K562 (cell line): ENCODE results near the gene FAM180B. TPM values are rescaled to one million over a fixed set of nuclear protein-coding genes. Genes with fewer than 3 reads are reported as not detected.
A peak's percentile ranks its signal among the peaks of the same experiment; 100 is the strongest.

Experiments
- ATAC-seq: fragments of 200-7000 bp; cut with Tn5 transposase; 3 replicates; pipeline ENCODE4 v1.9.1; 2020; ENCODE audit warnings: moderate library complexity
- BruUV-seq: library from RNA; stranded (reverse); fragments of 400-500 nt; replicated peaks from 2 replicates; lab custom pipeline; 2021; lab: Mats Ljungman, UMichigan
- CTCF ChIA-PET: fragments of 300-600 bp; formaldehyde crosslinking; extraction: SDS; loops from one replicate; lab custom pipeline; 2021; ENCODE audit warnings: low intra/inter-chr PET ratio; lab: Yijun Ruan, JAX
- POLR2A ChIA-PET: fragments of 300-600, 350-650 bp; sonication (Branson Sonifier 250); formaldehyde crosslinking; extraction: SDS; loops from one replicate; lab custom pipeline; 2021; ENCODE audit warnings: antibody characterized with exemption, inconsistent platforms; lab: Yijun Ruan, JAX
- DNase-seq, 4 experiments: peaks; one replicate each; pipeline versions ENCODE4 v3.0.0 to v3.0.0-alpha.2; 2011 to 2018; ENCODE audit warnings: low spot score in 3 of 4, mixed read lengths in 3 of 4; ENCODE audit errors: extremely low read depth in 1 of 4
- FAIRE-seq: peaks from 2 replicates; lab custom pipeline; 2011; peaks lifted over from hg19 to GRCh38; lab: Jason Lieb, UNC
- H2AFZ ChIP-seq: 2 replicates; pipeline ENCODE4 v1.6.0; 2011; ENCODE audit warnings: low read depth, low read length, control low read depth, inconsistent platforms
- H3K27ac ChIP-seq: fragments of 200-600 bp; 3 replicates; pipeline ENCODE4 v1.8.0; 2011; ENCODE audit warnings: low read depth, mild to moderate bottlenecking, control low read depth, inconsistent platforms, low read length, moderate library complexity, mixed read lengths; ENCODE audit errors: extremely low read depth
- H3K27me3 ChIP-seq, 2 experiments: fragments of 300-600 bp in 1 of 2; 2 replicates in 1 of 2; 3 replicates in 1 of 2; pipeline versions ENCODE4 v1.6.0 to v1.8.0; 2011; ENCODE audit warnings: inconsistent platforms in 2 of 2, low read length in 2 of 2, mild to moderate bottlenecking in 1 of 2, mixed read lengths in 1 of 2, moderate library complexity in 1 of 2; ENCODE audit not compliant: control insufficient read depth in 2 of 2, insufficient read depth in 2 of 2
- H3K36me3 ChIP-seq: fragments of 300-600 bp; 3 replicates; pipeline ENCODE4 v1.8.0; 2011; ENCODE audit warnings: mild to moderate bottlenecking, low read length, inconsistent platforms; ENCODE audit not compliant: control insufficient read depth, insufficient read depth
- H3K4me1 ChIP-seq, 2 experiments: fragments of 200-600 bp in 1 of 2; replicated peaks in 1 of 2; 2 replicates in 1 of 2; 3 replicates in 1 of 2; pipeline versions ENCODE4 v1.5.1 to v1.8.0; 2011; ENCODE audit warnings: inconsistent platforms in 2 of 2, low read length in 2 of 2, mild to moderate bottlenecking in 1 of 2, mixed read lengths in 1 of 2, moderate library complexity in 1 of 2; ENCODE audit not compliant: control insufficient read depth in 2 of 2, insufficient read depth in 2 of 2
- H3K4me2 ChIP-seq: 2 replicates; pipeline ENCODE4 v1.6.1; 2011; ENCODE audit warnings: low read length, control low read depth, inconsistent platforms, mixed read lengths; ENCODE audit not compliant: insufficient read depth
- H3K4me3 ChIP-seq: fragments of 200-600 bp; sonication (generic), shearing (Covaris generic); 2 replicates; pipeline ENCODE4 v1.5.1; 2016; ENCODE audit warnings: control low read depth, inconsistent platforms
- H3K79me2 ChIP-seq: fragments of 200-600 bp; 3 replicates; pipeline ENCODE4 v1.8.0; 2011; ENCODE audit warnings: low read length, inconsistent platforms; ENCODE audit not compliant: control insufficient read depth, insufficient read depth
- H3K9ac ChIP-seq, 2 experiments: 2 replicates each; pipeline versions ENCODE4 v1.6.0 to v1.6.1; 2011; ENCODE audit warnings: low read depth in 2 of 2, low read length in 2 of 2, control low read depth in 1 of 2, inconsistent platforms in 1 of 2, mild to moderate bottlenecking in 1 of 2, mixed read lengths in 1 of 2; ENCODE audit not compliant: insufficient read depth in 1 of 2
- H3K9me1 ChIP-seq: one replicate; pipeline ENCODE4 v1.6.0; 2011; ENCODE audit warnings: inconsistent platforms, mild to moderate bottlenecking, low read length, moderate library complexity; ENCODE audit not compliant: control insufficient read depth, insufficient read depth
- H3K9me3 ChIP-seq: replicated peaks from 2 replicates; pipeline ENCODE4 v1.5.1; 2011; ENCODE audit warnings: low read depth, low read length, inconsistent platforms; ENCODE audit not compliant: control insufficient read depth, insufficient read depth
- H4K20me1 ChIP-seq: replicated peaks from 2 replicates; pipeline ENCODE4 v1.6.1; 2011; ENCODE audit warnings: low read length, inconsistent platforms, mixed read lengths; ENCODE audit not compliant: control insufficient read depth, insufficient read depth
- DEAF1 ChIP-seq: fragments of 450-650 bp; formaldehyde crosslinking; IDR thresholded peaks from 2 replicates; pipeline ENCODE4 v1.4.0; 2020; ENCODE audit warnings: mild to moderate bottlenecking, moderate library complexity
- HNRNPK ChIP-seq: fragments of 200-400 bp; formaldehyde crosslinking; IDR thresholded peaks from one replicate; pipeline ENCODE4 v1.6.1; 2018; ENCODE audit warnings: mild to moderate bottlenecking, low read depth, low read length; ENCODE audit not compliant: poor library complexity, severe bottlenecking
- KDM4B ChIP-seq, 2 experiments: fragments of 450-650 bp in 1 of 2; sonication (generic) in 1 of 2; IDR thresholded peaks; 2 replicates each; pipeline ENCODE4 v1.6.1; 2016 to 2017; ENCODE audit warnings: borderline replicate concordance in 2 of 2, antibody characterized with exemption in 1 of 2, low read depth in 1 of 2, mild to moderate bottlenecking in 1 of 2
- PHB ChIP-seq: fragments of 250-450 bp; sonication (Bioruptor Pico); IDR thresholded peaks from 2 replicates; pipeline ENCODE4 v1.5.0; 2021
- RCOR1 ChIP-seq, 2 experiments: IDR thresholded peaks; 2 replicates each; pipeline ENCODE4 v1.6.1; 2012; ENCODE audit warnings: low read depth in 2 of 2, low read length in 2 of 2, borderline replicate concordance in 1 of 2, improper control_type of control experiment in 1 of 2
- REST ChIP-seq, 2 experiments: fragments of 450-650 bp; formaldehyde crosslinking in 1 of 2; IDR thresholded peaks; 2 replicates each; pipeline versions ENCODE4 v1.4.0 to v1.6.1; 2014 to 2020; ENCODE audit warnings: mild to moderate bottlenecking in 2 of 2, borderline replicate concordance in 1 of 2, low read depth in 1 of 2
- STAG1 ChIP-seq: sonication (generic); formaldehyde crosslinking; IDR thresholded peaks from 2 replicates; pipeline ENCODE4 v1.5.0; 2020; ENCODE audit warnings: missing genetic modification reagents, borderline replicate concordance
- SUPT5H ChIP-seq: fragments of 450-650 bp; IDR thresholded peaks from 2 replicates; pipeline ENCODE4 v1.6.1; 2016
- ZBTB1 ChIP-seq: sonication (generic); formaldehyde crosslinking; IDR thresholded peaks from 2 replicates; pipeline ENCODE4 v1.8.1; 2023; ENCODE audit warnings: missing genetic modification reagents, low read depth, mild to moderate bottlenecking, borderline replicate concordance
- ZFP36 ChIP-seq: fragments of 150-350 bp; IDR thresholded peaks from 2 replicates; pipeline ENCODE4 v1.6.1; 2018; ENCODE audit warnings: low read length, low read depth; ENCODE audit not compliant: partially characterized antibody
- ZNF507 ChIP-seq: conservative IDR thresholded peaks from 2 replicates; pipeline ENCODE4 v1.6.1; 2017; ENCODE audit warnings: missing genetic modification characterization, missing compliant biosample characterization
- WGBS: fragments of 100-300 bp; shearing (Covaris generic); methylation state at CpG from one replicate; pipeline ENCODE4 v1.1.6; 2016; ENCODE audit warnings: low coverage, mixed read lengths; ENCODE audit not compliant: insufficient coverage; ENCODE audit errors: missing lambda C conversion rate; 5-methylcytosine and 5-hydroxymethylcytosine counted together
- in situ Hi-C: fragments of 300-500 bp; cut with MboI; formaldehyde crosslinking; loops from 4 replicates; pipeline ENCODE4 v1.15.0; 2018; ENCODE audit warnings: inconsistent platforms, mixed read lengths
- intact Hi-C: fragments of 100-400 bp; cut with micrococcal nuclease; formaldehyde crosslinking; loops from 2 replicates; pipeline ENCODE4 v1.14.2; 2022
- polyA plus RNA-seq, 8 experiments: library from polyadenylated mRNA; depleted of rRNA in 4 of 8; stranded (reverse) in 5 of 8; unstranded in 3 of 8; fragments of >200 nt; fragmentation: Nextera tagmentation in 2 of 8; fragmentation: Illumina TruSeq in 1 of 8; extraction: Ambion mirVana in 2 of 8; extraction: Trizol in 1 of 8; gene quantifications; 2 replicates each; pipeline versions ENCODE4 v1.2.1 to v1.2.3, GENCODE V29; 2011 to 2014; ENCODE audit warnings: inconsistent platforms in 1 of 8, missing spikeins in 1 of 8
- total RNA-seq, 7 experiments: library from RNA; depleted of rRNA in 6 of 7; stranded (reverse); fragments of >200 nt in 6 of 7; fragmentation: Illumina TruSeq in 2 of 7; extraction: Trizol in 2 of 7; gene quantifications; 2 replicates each; pipeline versions ENCODE4 v1.2.1 to v1.2.3, GENCODE V29; 2011 to 2021; ENCODE audit warnings: low replicate concordance in 1 of 7

Gene FAM180B
- total and polyA plus RNA-seq, 9 of the 15 experiments (the other 6 are each of a cell fraction or from before 2014, with no cell fraction given): 0.05 to 0.14 TPM; not detected in 7

DNA sequence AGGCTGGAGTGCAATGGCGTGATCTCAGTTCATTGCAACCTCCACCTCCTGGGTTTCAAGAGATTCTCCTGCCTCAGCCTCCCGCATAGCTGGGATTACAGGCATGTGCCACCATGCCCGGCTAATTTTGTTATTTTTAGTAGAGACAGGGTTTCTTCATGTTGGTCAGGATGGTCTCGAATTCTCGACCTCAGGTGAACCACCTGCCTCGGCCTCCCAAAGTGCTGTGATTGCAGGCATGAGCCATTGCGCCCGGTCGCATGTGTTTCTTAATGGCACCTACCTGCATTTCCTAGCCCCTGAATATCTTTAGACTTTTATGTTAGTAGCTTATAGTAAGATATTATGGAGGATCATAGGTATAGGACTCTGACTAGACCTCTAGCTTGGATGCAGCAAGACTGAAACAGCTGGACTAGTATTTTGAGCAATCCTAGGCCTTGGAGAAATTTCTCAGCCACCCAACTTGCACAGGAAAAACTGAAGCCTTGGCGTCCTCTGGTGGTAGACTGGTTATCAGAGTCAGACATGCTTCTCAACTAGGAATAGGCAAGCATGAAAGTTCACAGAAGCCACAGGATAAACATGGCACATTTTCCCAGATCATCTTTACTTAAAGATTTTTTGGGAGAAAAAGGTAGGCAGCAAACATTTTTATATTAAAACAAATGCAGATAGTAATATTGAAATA, 30.4 kb downstream of the FAM180B start:
- FAIRE-seq: peak; percentile 78
- Histone ChIP-seq H3K79me2 (no peaks in the 10 kb centered on the region), H3K4me1 (no peaks in the 10 kb centered on the region), H3K36me3 (peaks cover 47% of the 10 kb centered on the region), H3K9ac (no peak overlapping the region), H4K20me1 (no peaks in the 10 kb centered on the region), H3K9me1 (no peaks in the 10 kb centered on the region), H3K4me3 (no peak overlapping the region), H3K27ac (no peak overlapping the region), H3K9me3 (no peaks in the 10 kb centered on the region), H2AFZ (no peak overlapping the region), H3K27me3 (no peaks in the 10 kb centered on the region), H3K4me2 (no peak overlapping the region)
- DNase-seq: peak; percentile 25 to 70 (median 48)
- WGBS: 84% methylated on average over 9 of the region's 10 CpGs
- ChIA-PET CTCF (interaction anchor here (0.7 to 1.7 kb wide), 5 partner anchors 66 to 242 kb away, joined by 3 to 7 read pairs (median 3); no protein-coding TSS in a partner anchor), POLR2A (interaction anchor here (0.6 to 1.3 kb wide), 7 partner anchors 10 to 50 kb away, joined by 3 to 9 read pairs (median 3); partner anchors contain the start of genes FAM180B, KBTBD4 and NDUFS3)
- BruUV-seq: no TSS peak
- ATAC-seq: peak; percentile 89
- intact Hi-C loops (loop anchor here (1.0 to 10.0 kb wide), 5 partner anchors 66 to 242 kb away; partner anchors contain the start of gene SPI1), in situ Hi-C loops (no loop called here)
- TF ChIP-seq ZFP36: no peak
- TF ChIP-seq SUPT5H: peak; percentile 6; the same call in 1 of the 2 replicates
- no peak for TF ChIP-seq KDM4B (IDR thresholded peaks at IDR 0.05; ENCODE audit: borderline replicate concordance in 2 of 2, low read depth in 1 of 2)
- no peak for TF ChIP-seq HNRNPK
- no peak for TF ChIP-seq ZBTB1 (CRISPR knock-in tag)
- TF ChIP-seq ZNF507 (tag): no peak
- TF ChIP-seq RCOR1 (IDR thresholded peaks at IDR 0.05; ENCODE audit: borderline replicate concordance in 1 of 2, low read depth in 2 of 2, low read length in 2 of 2): no peak
- TF ChIP-seq PHB (CRISPR knock-in tag): no peak
- TF ChIP-seq REST (IDR thresholded peaks at IDR 0.05; ENCODE audit: borderline replicate concordance): peak; percentile 69; the same call in 1 of the 2 replicates
- no peak for TF ChIP-seq REST (CRISPR knock-in tag; IDR thresholded peaks at IDR 0.05; ENCODE audit: low read depth)
- TF ChIP-seq STAG1 (CRISPR knock-in tag): peak; percentile 27; the same call in 1 of the 2 replicates
- peak; percentile 58; the same call in 1 of the 2 replicates for TF ChIP-seq DEAF1 (CRISPR knock-in tag)
